HepG2 (cell line): ENCODE measurements around the gene BCL2L1. TPM values are rescaled to one million over a fixed set of nuclear protein-coding genes. Genes with fewer than 3 reads are reported as not detected.
A peak's percentile ranks its signal among the peaks of the same experiment; 100 is the strongest.

Experiments
- ATF4 ChIP-seq, 2 experiments: fragments of 450-650 bp in 1 of 2; sonication (generic) in 1 of 2; formaldehyde crosslinking; IDR thresholded peaks; 2 replicates each; pipeline versions ENCODE4 v1.5.0 to v1.8.0; 2020 to 2022; ENCODE audit warnings: mild to moderate bottlenecking in 1 of 2, missing genetic modification reagents in 1 of 2
- ATF7-NPFF ChIP-seq: sonication (generic); formaldehyde crosslinking; IDR thresholded peaks from 2 replicates; pipeline ENCODE4 v1.8.1; 2023; ENCODE audit warnings: mild to moderate bottlenecking, low read depth, missing genetic modification reagents, moderate library complexity
- BATF2 ChIP-seq: sonication (generic); formaldehyde crosslinking; IDR thresholded peaks from 2 replicates; pipeline ENCODE4 v1.8.0; 2022; ENCODE audit warnings: mild to moderate bottlenecking, missing genetic modification reagents, moderate library complexity
- EEA1 ChIP-seq: sonication (generic); formaldehyde crosslinking; IDR thresholded peaks from 2 replicates; pipeline ENCODE4 v1.5.1; 2020; ENCODE audit warnings: mild to moderate bottlenecking, missing genetic modification reagents, borderline replicate concordance
- ELF1 ChIP-seq: sonication (generic); formaldehyde crosslinking; IDR thresholded peaks from 2 replicates; pipeline ENCODE4 v1.4.0; 2020; ENCODE audit warnings: missing genetic modification reagents
- GPN1 ChIP-seq: sonication (generic); formaldehyde crosslinking; IDR thresholded peaks from 2 replicates; pipeline ENCODE4 v1.5.1; 2020; ENCODE audit warnings: missing genetic modification reagents, borderline replicate concordance
- LCORL ChIP-seq, 2 experiments: fragments of 450-650 bp in 1 of 2; sonication (generic) in 1 of 2; formaldehyde crosslinking in 1 of 2; IDR thresholded peaks; 2 replicates each; pipeline versions ENCODE4 v1.5.0 to v1.6.1; 2017 to 2020; ENCODE audit warnings: antibody characterized with exemption in 1 of 2, missing genetic modification reagents in 1 of 2
- MTA1 ChIP-seq: sonication (generic); formaldehyde crosslinking; IDR thresholded peaks from 2 replicates; pipeline ENCODE4 v1.4.0; 2020; ENCODE audit warnings: missing genetic modification reagents, mild to moderate bottlenecking, borderline replicate concordance
- PATZ1 ChIP-seq: sonication (generic); formaldehyde crosslinking; IDR thresholded peaks from 2 replicates; pipeline ENCODE4 v1.4.0; 2020; ENCODE audit warnings: missing genetic modification reagents
- RBM39 ChIP-seq: fragments of 200-400 bp; formaldehyde crosslinking; IDR thresholded peaks from one replicate; pipeline ENCODE4 v1.6.1; 2018; ENCODE audit warnings: antibody characterized with exemption, mild to moderate bottlenecking, low read depth, low read length; ENCODE audit not compliant: poor library complexity, severe bottlenecking
- SAP130 ChIP-seq: IDR thresholded peaks from 2 replicates; pipeline ENCODE4 v1.6.1; 2016; ENCODE audit warnings: low read depth
- TARDBP ChIP-seq: sonication (generic); formaldehyde crosslinking; IDR thresholded peaks from 2 replicates; pipeline ENCODE4 v1.8.0; 2022; ENCODE audit warnings: mild to moderate bottlenecking, missing genetic modification reagents
- TERF1 ChIP-seq: sonication (generic); formaldehyde crosslinking; IDR thresholded peaks from 2 replicates; pipeline ENCODE4 v1.8.0; 2022; ENCODE audit warnings: mild to moderate bottlenecking, missing genetic modification reagents, moderate library complexity
- TRIM24 ChIP-seq: sonication (generic); formaldehyde crosslinking; IDR thresholded peaks from 2 replicates; pipeline ENCODE4 v1.8.0; 2022; ENCODE audit warnings: mild to moderate bottlenecking, missing genetic modification reagents
- ZFP90 ChIP-seq: sonication (generic); formaldehyde crosslinking; IDR thresholded peaks from 2 replicates; pipeline ENCODE4 v1.8.0; 2022; ENCODE audit warnings: missing genetic modification reagents, mild to moderate bottlenecking, inconsistent platforms, borderline replicate concordance
- ZNF24 ChIP-seq: fragments of 450-650 bp; IDR thresholded peaks from 2 replicates; pipeline ENCODE4 v1.6.1; 2017; ENCODE audit warnings: antibody characterized with exemption, mild to moderate bottlenecking
- ZNF274 ChIP-seq: sonication (generic); formaldehyde crosslinking; IDR thresholded peaks from 2 replicates; pipeline ENCODE4 v1.5.1; 2020; ENCODE audit warnings: mild to moderate bottlenecking, missing genetic modification reagents
- ZNF563 ChIP-seq: sonication (generic); formaldehyde crosslinking; IDR thresholded peaks from 2 replicates; pipeline ENCODE4 v1.8.0; 2022; ENCODE audit warnings: mild to moderate bottlenecking, moderate library complexity, missing genetic modification reagents
- ZNF614 ChIP-seq: IDR thresholded peaks from 2 replicates; pipeline ENCODE4 v1.6.1; 2018; ENCODE audit warnings: missing biosample characterization, missing genetic modification reagents, inconsistent platforms, borderline replicate concordance
- polyA plus RNA-seq, 8 experiments: library from polyadenylated mRNA; depleted of rRNA in 3 of 8; stranded (reverse) in 7 of 8; unstranded in 1 of 8; fragments of >200 nt; fragmentation: Illumina TruSeq in 4 of 8; extraction: Trizol in 4 of 8; gene quantifications; 2 replicates each; pipeline versions ENCODE4 v1.2.1 to v1.2.3, GENCODE V29; 2011 to 2016; ENCODE audit warnings: low read depth in 4 of 8, missing spikeins in 1 of 8, mixed read lengths in 1 of 8; ENCODE audit not compliant: insufficient read depth in 1 of 8
- total RNA-seq, 5 experiments: library from RNA; depleted of rRNA; stranded (reverse); fragments of >200 nt; fragmentation: Illumina TruSeq; extraction: Trizol; gene quantifications; 2 replicates each; pipeline ENCODE4 v1.2.3, GENCODE V29; 2016; ENCODE audit warnings: low read depth in 1 of 5
- TF ChIP-seq, protein P1 (sequence below): sonication (generic); formaldehyde crosslinking; conservative IDR thresholded peaks from 2 replicates; pipeline ENCODE4 v1.8.0; 2022; ENCODE audit warnings: missing genetic modification reagents

BCL2L1 gene
- total and polyA plus RNA-seq, 2 of the 13 experiments (the other 11 are each of a cell fraction or from before 2014, with no cell fraction given): 164 to 258 TPM

DNA sequence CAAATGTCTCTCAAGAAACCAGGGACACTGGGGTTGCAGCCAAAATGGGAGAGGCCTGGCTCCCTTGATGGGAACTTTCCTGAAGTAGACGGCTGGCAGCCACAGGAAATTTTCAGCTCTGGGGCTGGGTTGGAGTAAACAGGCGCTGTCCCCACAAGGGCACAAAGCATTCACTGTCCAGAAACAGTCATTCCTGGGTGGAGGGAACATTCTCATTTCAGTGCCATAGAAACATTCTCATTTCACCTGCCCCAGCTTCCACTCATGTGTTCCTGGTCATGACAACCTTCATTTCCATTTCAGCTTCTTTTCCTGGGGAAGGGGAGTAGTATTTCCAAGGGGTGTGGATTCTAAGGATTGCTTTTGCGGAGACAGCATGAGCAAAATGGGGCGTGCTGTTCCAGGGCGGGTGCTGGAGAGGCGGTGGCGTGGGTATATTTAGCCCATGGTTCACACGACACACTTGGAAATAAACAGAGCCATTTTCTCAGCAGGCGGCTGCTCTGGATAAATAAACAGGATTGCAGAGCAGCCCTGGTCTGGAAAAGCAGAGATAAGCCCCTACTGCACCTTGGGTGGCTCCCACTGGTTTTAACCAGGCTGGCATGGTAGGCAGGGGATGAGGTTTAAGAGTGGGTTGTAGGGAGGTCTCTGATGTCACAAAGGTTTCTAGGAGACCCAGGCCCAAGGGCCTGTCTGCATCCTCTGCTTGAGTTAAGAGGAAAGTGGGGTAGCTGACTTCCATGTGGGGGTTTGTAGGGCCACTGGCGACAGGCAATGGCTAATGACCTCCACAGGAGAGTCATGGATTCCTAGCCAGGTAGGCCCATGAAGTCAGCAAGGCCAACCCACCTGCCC, 52.1 kb downstream of the BCL2L1 start (continued):
- TF ChIP-seq BATF2 (CRISPR knock-in tag) (no peak), EEA1 (CRISPR knock-in tag) (no peak), TARDBP (CRISPR knock-in tag) (no peak), ZNF24 (no peak), ZNF274 (no peak), ZNF614 (CRISPR knock-in tag) (no peak), TERF1 (no peak), MTA1 (CRISPR knock-in tag) (0 out of 2 replicates have a peak, but pooled peaks have one; percentile 17), ZFP90 (CRISPR knock-in tag) (no peak), ATF4 (CRISPR knock-in tag; IDR thresholded peaks at IDR 0.05) (no peak), ZNF563 (CRISPR knock-in tag) (no peak), PATZ1 (no peak), ATF7-NPFF (CRISPR knock-in tag) (no peak), RBM39 (no peak), LCORL (IDR thresholded peaks at IDR 0.05) (no peak), LCORL (CRISPR knock-in tag; IDR thresholded peaks at IDR 0.05) (no peak), TRIM24 (CRISPR knock-in tag) (no peak), ELF1 (CRISPR knock-in tag) (no peak), SAP130 (CRISPR knock-in tag) (0 out of 2 replicates have a peak, but pooled peaks have one; percentile 15), GPN1 (CRISPR knock-in tag) (no peak)
- TF ChIP-seq, protein P1, sequence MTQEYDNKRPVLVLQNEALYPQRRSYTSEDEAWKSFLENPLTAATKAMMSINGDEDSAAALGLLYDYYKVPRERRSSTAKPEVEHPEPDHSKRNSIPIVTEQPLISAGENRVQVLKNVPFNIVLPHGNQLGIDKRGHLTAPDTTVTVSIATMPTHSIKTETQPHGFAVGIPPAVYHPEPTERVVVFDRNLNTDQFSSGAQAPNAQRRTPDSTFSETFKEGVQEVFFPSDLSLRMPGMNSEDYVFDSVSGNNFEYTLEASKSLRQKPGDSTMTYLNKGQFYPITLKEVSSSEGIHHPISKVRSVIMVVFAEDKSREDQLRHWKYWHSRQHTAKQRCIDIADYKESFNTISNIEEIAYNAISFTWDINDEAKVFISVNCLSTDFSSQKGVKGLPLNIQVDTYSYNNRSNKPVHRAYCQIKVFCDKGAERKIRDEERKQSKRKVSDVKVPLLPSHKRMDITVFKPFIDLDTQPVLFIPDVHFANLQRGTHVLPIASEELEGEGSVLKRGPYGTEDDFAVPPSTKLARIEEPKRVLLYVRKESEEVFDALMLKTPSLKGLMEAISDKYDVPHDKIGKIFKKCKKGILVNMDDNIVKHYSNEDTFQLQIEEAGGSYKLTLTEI: no peak
